Measurements from ENCODE around the gene NTHL1. TPM values are rescaled to one million over a fixed set of nuclear protein-coding genes. Genes with fewer than 3 reads are reported as not detected.

The NTHL1 gene
- total and polyA plus RNA-seq, 2 of the 4 experiments (the other 2 are of a cell fraction), result 22.8 to 28.0 TPM

DNA sequence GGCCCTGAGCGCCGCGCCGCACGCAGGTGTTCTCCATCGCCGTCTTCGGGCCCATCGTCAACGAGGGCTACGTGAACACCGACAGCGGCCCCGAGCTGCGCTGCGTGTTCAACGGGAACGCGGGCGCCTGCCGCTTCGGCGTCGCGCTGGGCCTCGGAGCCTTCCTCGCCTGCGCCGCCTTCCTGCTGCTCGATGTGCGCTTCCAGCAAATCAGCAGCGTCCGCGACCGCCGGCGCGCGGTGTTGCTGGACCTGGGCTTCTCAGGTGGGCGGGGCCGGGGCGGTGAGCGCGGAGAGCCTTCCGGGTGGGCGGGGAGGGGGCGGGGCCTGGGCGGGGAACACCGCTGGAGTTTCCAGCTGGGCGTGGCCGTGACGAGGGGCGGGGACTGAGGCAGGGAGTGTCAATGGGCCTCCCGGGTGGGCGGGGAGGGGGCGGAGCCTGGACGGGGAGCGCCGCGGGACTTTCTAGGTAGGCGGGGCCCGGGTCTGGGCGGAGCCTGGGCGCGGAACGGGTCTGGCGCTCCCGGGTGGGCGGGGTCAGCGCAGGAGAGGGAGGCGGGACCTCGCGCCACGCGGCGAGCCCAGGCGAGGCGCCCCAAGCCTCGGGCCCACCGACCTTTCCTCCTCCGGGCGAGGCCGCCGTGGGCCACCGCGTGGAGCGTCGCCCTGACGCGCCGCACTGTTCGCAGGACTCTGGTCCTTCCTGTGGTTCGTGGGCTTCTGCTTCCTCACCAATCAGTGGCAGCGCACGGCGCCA is 55.5 kb downstream of the NTHL1 start:
- in situ Hi-C loops (cut with MboI; ENCODE audit: low sequenced_read_pairs) (no loop called here), dilution Hi-C loops (cut with HindIII; ENCODE audit: low sequenced_read_pairs, unreplicated experiment) (no loop called here), intact Hi-C loops (cut with micrococcal nuclease) (no loop called here)
- ATAC-seq (ENCODE audit: low read depth) (peak; percentile 95), DNase-seq (peak; percentile 83)
- H3K4ac ChIP-seq (ENCODE audit: low read depth, low read length), result peak overlapping the region; percentile 47
- H2BK5ac ChIP-seq (ENCODE audit: low read depth, low read length, poor library complexity, severe bottlenecking), result peak overlapping the region; percentile 31
- H2AK9ac ChIP-seq (replicated peaks; ENCODE audit: low read depth, low read length, poor library complexity), result peak overlapping the region; percentile 88
- peak overlapping the region; percentile 40; the same call in 1 of the 2 replicates for H2BK120ac ChIP-seq (ENCODE audit: low read depth, low read length)
- H3K27me3 ChIP-seq (ENCODE audit: control insufficient read depth, insufficient read depth, low read length), result peaks cover 17% of the 10 kb centered on the region
- POLR2A ChIA-PET (ENCODE audit: unreplicated experiment), result interaction anchor here (0.6 kb wide), 2 partner anchors 85 to 149 kb away, joined by 3 to 11 read pairs; no protein-coding TSS in a partner anchor
- peak overlapping the region; percentile 57; the same call in 1 of the 2 replicates for H3K14ac ChIP-seq (replicated peaks; ENCODE audit: low read depth, low read length)
- H4K5ac ChIP-seq (ENCODE audit: low read depth, low read length), result peak overlapping the region; percentile 92
- H4K91ac ChIP-seq (ENCODE audit: insufficient read depth, low read depth, low read length), result no peak overlapping the region
- no peak overlapping the region; the same call in 1 of the 2 replicates for H3K23ac ChIP-seq (ENCODE audit: low read depth, low read length)
- 4% methylated on average over 36 of the region's 96 CpGs; no CpG with 5 or more reads in 1 of the 2 experiments for WGBS, 2 experiments (ENCODE audit: extremely low coverage in 2 of 2, insufficient read length in 1 of 2)
- TF ChIP-seq CHD1 (IDR thresholded peaks at IDR 0.05; ENCODE audit: low read depth, low read length) (no peak), MAZ (IDR thresholded peaks at IDR 0.05; ENCODE audit: borderline replicate concordance, low read depth, low read length) (0 out of 2 replicates have a peak, but pooled peaks have one; percentile 3)
- H4K20me1 ChIP-seq (ENCODE audit: insufficient read depth, low read length), result peaks cover 2% of the 10 kb centered on the region; the same call in 1 of the 2 replicates
- peak overlapping the region; percentile 72 for H3K18ac ChIP-seq (ENCODE audit: low read depth, low read length)
- H3K79me1 ChIP-seq (ENCODE audit: low read depth in 1 of 2, low read length in 2 of 2), result peaks cover 0 to 20% of the 10 kb centered on the region in 2 experiments; a peak in 3 of 4 replicates
- no TSS peak for BruUV-seq (replicated peaks)
- H3K9me1 ChIP-seq (ENCODE audit: insufficient read depth, low read length), result peaks cover 27% of the 10 kb centered on the region
- peaks cover 22% of the 10 kb centered on the region for H3K4me1 ChIP-seq (ENCODE audit: control insufficient read depth, insufficient read depth, low read length)
- peak overlapping the region in 1 of 2 experiments; percentile 94; a peak in 2 of 4 replicates for H4K8ac ChIP-seq (ENCODE audit: low read depth in 2 of 2, low read length in 2 of 2)
- CTCF ChIA-PET, result no interaction called here
- H3K4me2 ChIP-seq (ENCODE audit: low read depth, low read length), result peak overlapping the region; percentile 70
- peak overlapping the region; percentile 96 for H2AFZ ChIP-seq (replicated peaks; ENCODE audit: low read length, poor library complexity)
- H2AK5ac ChIP-seq (ENCODE audit: low read depth, low read length), result no peak overlapping the region
- H3K36me3 ChIP-seq (ENCODE audit: control insufficient read depth, insufficient read depth, low read length), result peaks cover 2% of the 10 kb centered on the region; the same call in 1 of the 2 replicates
- H3K9me3 ChIP-seq (ENCODE audit: control insufficient read depth, insufficient read depth, low read length), result peaks cover 2% of the 10 kb centered on the region; the same call in 1 of the 2 replicates
- H2BK15ac ChIP-seq (ENCODE audit: low read depth, low read length), result no peak overlapping the region
- H3K4me3 ChIP-seq (ENCODE audit: insufficient read depth, low read depth, low read length), result peak overlapping the region; percentile 47
- H3K27ac ChIP-seq (ENCODE audit: insufficient read depth, low read length), result no peak overlapping the region
- H3K56ac ChIP-seq (ENCODE audit: extremely low read depth, insufficient read depth, low read length), result no peak overlapping the region
- H3K9ac ChIP-seq (ENCODE audit: low read depth, low read length), result no peak overlapping the region
- no peak overlapping the region for H2BK20ac ChIP-seq (ENCODE audit: low read depth, low read length)
